ENCODE data around the gene RARB. TPM values are rescaled to one million over a fixed set of nuclear protein-coding genes. Genes with fewer than 3 reads are reported as not detected.

Gene RARB
- total and polyA plus RNA-seq, 4 donors: 1.5 to 24.5 (median 4.1) TPM

DNA sequence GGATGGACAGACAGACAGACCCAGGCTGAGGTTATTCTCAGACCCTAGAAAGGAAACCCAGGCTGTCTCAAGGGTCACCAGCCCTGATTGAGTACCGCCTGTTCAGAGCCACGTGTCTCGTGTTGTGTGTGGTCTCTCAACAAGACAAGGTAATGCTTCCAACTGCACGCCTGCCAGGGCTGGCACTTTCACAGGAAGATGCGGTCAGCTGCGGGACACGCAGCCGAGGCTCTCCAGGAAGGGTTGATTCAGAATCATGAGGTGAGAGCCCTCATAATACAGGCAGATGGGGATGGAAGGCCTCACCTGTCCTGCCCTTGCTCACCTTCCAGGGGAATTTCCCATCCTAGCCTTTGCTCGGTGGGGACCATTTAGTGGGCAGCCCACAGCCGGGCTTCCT lies 155.3 kb downstream of the RARB start:
- WGBS, 2 donors: 94% methylated on average over 10 of the region's 10 CpGs
- TF ChIP-seq, protein P1, sequence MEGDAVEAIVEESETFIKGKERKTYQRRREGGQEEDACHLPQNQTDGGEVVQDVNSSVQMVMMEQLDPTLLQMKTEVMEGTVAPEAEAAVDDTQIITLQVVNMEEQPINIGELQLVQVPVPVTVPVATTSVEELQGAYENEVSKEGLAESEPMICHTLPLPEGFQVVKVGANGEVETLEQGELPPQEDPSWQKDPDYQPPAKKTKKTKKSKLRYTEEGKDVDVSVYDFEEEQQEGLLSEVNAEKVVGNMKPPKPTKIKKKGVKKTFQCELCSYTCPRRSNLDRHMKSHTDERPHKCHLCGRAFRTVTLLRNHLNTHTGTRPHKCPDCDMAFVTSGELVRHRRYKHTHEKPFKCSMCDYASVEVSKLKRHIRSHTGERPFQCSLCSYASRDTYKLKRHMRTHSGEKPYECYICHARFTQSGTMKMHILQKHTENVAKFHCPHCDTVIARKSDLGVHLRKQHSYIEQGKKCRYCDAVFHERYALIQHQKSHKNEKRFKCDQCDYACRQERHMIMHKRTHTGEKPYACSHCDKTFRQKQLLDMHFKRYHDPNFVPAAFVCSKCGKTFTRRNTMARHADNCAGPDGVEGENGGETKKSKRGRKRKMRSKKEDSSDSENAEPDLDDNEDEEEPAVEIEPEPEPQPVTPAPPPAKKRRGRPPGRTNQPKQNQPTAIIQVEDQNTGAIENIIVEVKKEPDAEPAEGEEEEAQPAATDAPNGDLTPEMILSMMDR (IDR thresholded peaks at IDR 0.05; ENCODE audit: control extremely low read depth, extremely low read depth): no peak
- Histone ChIP-seq H3K4me1 (ENCODE audit: control insufficient read depth in 5 of 5, insufficient read depth in 5 of 5, low read length in 5 of 5) (peaks cover 0 to 3% (median 1%) of the 10 kb centered on the region in 5 donors), H3K4me3 (no peak overlapping the region), H3K27me3 (ENCODE audit: control insufficient read depth in 3 of 3, insufficient read depth in 3 of 3, low read length in 2 of 3) (no peaks in the 10 kb centered on the region), H3K36me3 (ENCODE audit: control insufficient read depth in 4 of 4, insufficient read depth in 4 of 4, low read length in 4 of 4) (peaks cover 0 to 38% (median 13%) of the 10 kb centered on the region in 4 donors), H3K9ac (ENCODE audit: insufficient read depth in 1 of 2, low read length in 2 of 2) (no peak overlapping the region), H3K9me3 (ENCODE audit: control insufficient read depth in 4 of 4, insufficient read depth in 3 of 4, low read length in 3 of 4) (peaks cover 0 to 5% (median 2%) of the 10 kb centered on the region in 4 donors), H3K27ac (ENCODE audit: low read depth in 1 of 2, low read length in 1 of 2) (no peak overlapping the region)
- ATAC-seq (ENCODE audit: insufficient read depth, low FRiP score) (no peak), DNase-seq (no peak)

DNA sequence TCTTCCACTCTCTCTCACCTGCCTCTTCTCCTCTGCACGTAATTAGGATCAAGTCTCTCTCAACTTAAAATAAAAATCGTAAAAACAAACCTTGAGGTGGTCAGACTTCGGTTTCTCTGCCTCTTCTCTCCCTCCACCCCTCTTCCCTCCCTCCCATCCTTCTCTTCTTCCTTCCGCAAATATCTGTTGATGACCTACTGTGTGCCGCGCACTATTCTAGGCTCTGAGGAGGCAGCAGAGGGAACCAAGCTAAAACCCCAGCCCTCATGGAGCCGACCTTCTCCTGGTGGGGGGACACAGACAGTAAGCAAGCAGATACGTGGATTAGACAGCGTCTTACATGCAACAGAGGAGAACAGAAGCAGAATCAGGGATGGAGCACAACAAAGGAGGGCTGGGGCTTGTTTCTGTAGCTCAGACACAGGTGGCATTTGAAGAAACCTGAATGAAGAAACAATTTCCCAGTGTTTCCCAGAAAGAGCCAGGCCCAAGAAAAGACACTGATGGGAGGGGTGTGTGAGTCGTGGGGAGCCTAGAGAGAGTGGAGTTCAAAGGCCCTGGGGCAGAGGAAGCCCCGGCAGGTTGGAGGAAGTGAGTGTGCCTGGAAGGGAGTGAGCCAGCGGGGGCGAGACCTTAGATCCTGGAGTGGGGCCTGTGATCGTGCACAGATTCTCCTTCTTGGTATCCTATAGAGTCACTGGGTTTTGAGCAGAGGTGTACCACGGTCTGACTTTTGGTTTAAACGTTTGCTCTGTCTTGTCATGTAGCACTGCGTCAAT lies 156.1 kb downstream of the RARB start:
- ATAC-seq (ENCODE audit: insufficient read depth, low FRiP score) (no peak), DNase-seq (no peak)
- TF ChIP-seq, protein P1 (IDR thresholded peaks at IDR 0.05; ENCODE audit: control extremely low read depth, extremely low read depth): no peak
- Histone ChIP-seq H3K9me3 (ENCODE audit: control insufficient read depth in 4 of 4, insufficient read depth in 3 of 4, low read length in 3 of 4) (peaks cover 0 to 5% (median 2%) of the 10 kb centered on the region in 4 donors), H3K27me3 (ENCODE audit: control insufficient read depth in 3 of 3, insufficient read depth in 3 of 3, low read length in 2 of 3) (no peaks in the 10 kb centered on the region), H3K4me1 (ENCODE audit: control insufficient read depth in 5 of 5, insufficient read depth in 5 of 5, low read length in 5 of 5) (peaks cover 0 to 11% (median 3%) of the 10 kb centered on the region in 5 donors), H3K36me3 (ENCODE audit: control insufficient read depth in 4 of 4, insufficient read depth in 4 of 4, low read length in 4 of 4) (peaks cover 0 to 40% (median 16%) of the 10 kb centered on the region in 4 donors), H3K4me3 (no peak overlapping the region), H3K27ac (ENCODE audit: low read depth in 1 of 2, low read length in 1 of 2) (no peak overlapping the region), H3K9ac (ENCODE audit: insufficient read depth in 1 of 2, low read length in 2 of 2) (no peak overlapping the region)
- WGBS, 2 donors: 83 to 86% methylated on average over 17 of the region's 17 CpGs

DNA sequence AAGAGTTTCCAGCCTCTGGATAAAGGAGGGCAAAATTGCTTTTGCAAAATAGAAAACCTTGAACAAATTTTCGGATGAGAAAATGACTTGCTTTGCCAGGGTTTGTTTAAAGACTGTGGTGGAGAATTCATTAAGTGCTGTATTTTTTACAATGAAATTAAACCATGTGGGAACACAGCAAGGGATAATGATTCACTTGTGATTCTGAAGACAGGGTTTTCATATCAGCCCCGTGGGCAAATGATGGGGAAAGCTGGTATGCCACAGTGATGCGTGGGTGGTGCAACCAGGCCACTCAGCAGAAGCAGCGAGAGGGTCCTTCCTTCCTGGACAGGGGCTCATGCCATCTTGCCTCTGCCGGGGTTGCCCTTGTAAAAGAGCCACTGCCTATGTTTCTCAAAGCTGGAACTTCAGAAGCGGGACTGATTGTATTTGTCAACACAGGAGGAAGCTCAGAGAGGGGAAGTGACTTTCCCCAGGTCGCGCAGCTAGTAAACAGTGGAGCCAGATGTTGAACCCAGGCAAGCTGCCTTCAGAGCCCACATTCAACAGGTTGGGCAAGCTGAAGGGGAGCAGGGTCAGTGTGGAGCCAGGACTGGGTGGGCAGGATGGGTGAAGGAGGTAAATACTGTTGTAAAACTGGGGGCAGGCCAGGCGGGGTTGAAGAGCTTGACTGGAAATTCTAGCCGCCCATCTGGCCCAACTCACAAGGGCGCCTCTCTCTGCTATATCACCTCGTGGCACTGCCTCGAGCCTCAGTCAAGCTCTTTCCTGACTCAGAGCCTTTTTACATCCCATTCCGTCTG lies 157.5 kb downstream of the RARB start:
- Histone ChIP-seq H3K9me3 (ENCODE audit: control insufficient read depth in 4 of 4, insufficient read depth in 3 of 4, low read length in 3 of 4) (peaks cover 0 to 5% (median 2%) of the 10 kb centered on the region in 4 donors), H3K9ac (ENCODE audit: insufficient read depth in 1 of 2, low read length in 2 of 2) (no peak overlapping the region), H3K27ac (ENCODE audit: low read depth in 1 of 2, low read length in 1 of 2) (no peak overlapping the region), H3K36me3 (ENCODE audit: control insufficient read depth in 4 of 4, insufficient read depth in 4 of 4, low read length in 4 of 4) (peaks cover 0 to 43% (median 15%) of the 10 kb centered on the region in 4 donors), H3K4me3 (no peak overlapping the region), H3K27me3 (ENCODE audit: control insufficient read depth in 3 of 3, insufficient read depth in 3 of 3, low read length in 2 of 3) (no peaks in the 10 kb centered on the region), H3K4me1 (ENCODE audit: control insufficient read depth in 5 of 5, insufficient read depth in 5 of 5, low read length in 5 of 5) (peaks cover 0 to 12% (median 3%) of the 10 kb centered on the region in 5 donors)
- DNase-seq (no peak), ATAC-seq (ENCODE audit: insufficient read depth, low FRiP score) (no peak)
- 84 to 88% methylated on average over 14 of the region's 14 CpGs for WGBS, 2 donors
- TF ChIP-seq, protein P1 (IDR thresholded peaks at IDR 0.05; ENCODE audit: control extremely low read depth, extremely low read depth): no peak
